ENCODE data around the gene PVALEF. TPM values are rescaled to one million over a fixed set of nuclear protein-coding genes. Genes with fewer than 3 reads are reported as not detected.

The PVALEF gene
- total RNA-seq, 1 donor from 2014 or later, result not detected

DNA sequence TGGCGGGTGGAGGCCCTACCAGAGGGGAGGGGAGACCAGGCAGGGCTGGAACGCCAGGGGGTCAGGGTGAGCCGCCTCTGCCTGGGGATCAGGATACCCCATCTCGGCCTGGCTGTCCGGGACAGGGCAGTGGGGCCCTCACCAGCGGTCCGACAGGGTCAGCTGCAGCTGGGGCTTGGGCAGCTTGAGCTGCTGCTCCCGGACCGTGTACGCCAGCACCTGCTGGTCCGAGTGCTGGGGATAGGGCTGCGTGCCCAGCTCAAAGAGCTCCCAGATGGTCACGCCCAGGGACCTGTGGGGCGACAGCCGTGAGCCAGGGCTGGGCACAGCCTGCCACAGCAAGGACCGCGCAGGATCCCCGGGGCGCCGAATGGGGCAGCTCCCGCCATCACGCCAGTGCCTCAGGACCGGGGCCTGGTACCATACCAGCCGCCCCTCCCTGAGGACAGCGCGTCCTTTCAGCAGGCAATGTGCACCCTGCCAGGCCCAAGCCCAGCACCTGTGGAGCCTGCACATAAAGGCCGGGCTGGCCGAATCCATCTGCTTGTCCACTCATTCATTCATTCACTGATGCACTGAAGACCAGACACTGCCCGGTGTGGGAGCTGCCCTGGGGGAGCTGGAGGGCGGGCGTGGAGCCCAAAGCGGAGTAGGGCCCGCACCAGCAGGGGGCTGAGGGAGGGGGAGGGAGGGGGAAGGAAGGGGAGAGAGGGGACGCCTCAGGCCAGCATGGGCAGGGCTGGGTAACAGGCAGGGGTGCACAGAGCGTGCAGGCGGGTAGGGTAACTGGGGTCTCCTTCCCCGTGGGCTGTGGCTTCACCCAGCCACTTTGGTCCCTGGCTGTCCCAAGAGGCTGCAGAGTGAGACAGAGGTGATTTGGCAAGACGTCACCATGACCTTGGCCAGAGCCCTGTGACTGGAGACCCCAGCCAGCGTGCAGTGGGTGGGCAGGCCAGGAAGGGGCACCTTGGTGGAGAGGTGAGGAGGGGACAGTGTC is 42.0 kb upstream of the PVALEF start:
- H3K4me3 ChIP-seq (ENCODE audit: low read depth, low read length), result no peak overlapping the region
- TF ChIP-seq, protein P1, sequence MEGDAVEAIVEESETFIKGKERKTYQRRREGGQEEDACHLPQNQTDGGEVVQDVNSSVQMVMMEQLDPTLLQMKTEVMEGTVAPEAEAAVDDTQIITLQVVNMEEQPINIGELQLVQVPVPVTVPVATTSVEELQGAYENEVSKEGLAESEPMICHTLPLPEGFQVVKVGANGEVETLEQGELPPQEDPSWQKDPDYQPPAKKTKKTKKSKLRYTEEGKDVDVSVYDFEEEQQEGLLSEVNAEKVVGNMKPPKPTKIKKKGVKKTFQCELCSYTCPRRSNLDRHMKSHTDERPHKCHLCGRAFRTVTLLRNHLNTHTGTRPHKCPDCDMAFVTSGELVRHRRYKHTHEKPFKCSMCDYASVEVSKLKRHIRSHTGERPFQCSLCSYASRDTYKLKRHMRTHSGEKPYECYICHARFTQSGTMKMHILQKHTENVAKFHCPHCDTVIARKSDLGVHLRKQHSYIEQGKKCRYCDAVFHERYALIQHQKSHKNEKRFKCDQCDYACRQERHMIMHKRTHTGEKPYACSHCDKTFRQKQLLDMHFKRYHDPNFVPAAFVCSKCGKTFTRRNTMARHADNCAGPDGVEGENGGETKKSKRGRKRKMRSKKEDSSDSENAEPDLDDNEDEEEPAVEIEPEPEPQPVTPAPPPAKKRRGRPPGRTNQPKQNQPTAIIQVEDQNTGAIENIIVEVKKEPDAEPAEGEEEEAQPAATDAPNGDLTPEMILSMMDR (IDR thresholded peaks at IDR 0.05; ENCODE audit: insufficient read depth, low read length, poor library complexity, severe bottlenecking), result no peak
- H3K36me3 ChIP-seq (ENCODE audit: control insufficient read depth, insufficient read depth, low read length), result no peaks in the 10 kb centered on the region
- H3K27me3 ChIP-seq (ENCODE audit: control insufficient read depth, insufficient read depth, low read length), result peaks cover 51% of the 10 kb centered on the region
- DNase-seq (ENCODE audit: low read depth), result no peak

DNA sequence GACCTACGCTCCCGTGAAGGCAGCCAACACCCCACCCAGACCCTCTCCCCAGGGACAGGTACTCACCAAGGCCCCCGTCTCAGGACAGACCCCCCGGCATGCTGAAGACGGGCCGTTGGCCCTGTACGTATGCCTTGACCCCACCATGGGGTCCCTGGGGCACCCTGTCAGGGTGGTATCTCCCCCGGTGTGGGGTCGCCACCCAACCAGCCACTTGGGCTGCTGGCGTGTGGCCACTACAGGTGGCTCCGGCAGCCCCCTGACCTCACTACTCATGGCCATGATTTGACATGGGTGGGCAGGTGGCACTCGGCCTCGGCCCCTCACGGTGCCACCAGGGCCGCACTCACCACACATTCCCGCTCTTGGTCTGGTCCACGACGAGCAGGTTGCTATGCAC is 40.9 kb upstream of the PVALEF start:
- no peak for DNase-seq (ENCODE audit: low read depth)
- H3K4me3 ChIP-seq (ENCODE audit: low read depth, low read length), result no peak overlapping the region
- peaks cover 46% of the 10 kb centered on the region for H3K27me3 ChIP-seq (ENCODE audit: control insufficient read depth, insufficient read depth, low read length)
- TF ChIP-seq, protein P1 (IDR thresholded peaks at IDR 0.05; ENCODE audit: insufficient read depth, low read length, poor library complexity, severe bottlenecking), result no peak
- no peaks in the 10 kb centered on the region for H3K36me3 ChIP-seq (ENCODE audit: control insufficient read depth, insufficient read depth, low read length)

DNA sequence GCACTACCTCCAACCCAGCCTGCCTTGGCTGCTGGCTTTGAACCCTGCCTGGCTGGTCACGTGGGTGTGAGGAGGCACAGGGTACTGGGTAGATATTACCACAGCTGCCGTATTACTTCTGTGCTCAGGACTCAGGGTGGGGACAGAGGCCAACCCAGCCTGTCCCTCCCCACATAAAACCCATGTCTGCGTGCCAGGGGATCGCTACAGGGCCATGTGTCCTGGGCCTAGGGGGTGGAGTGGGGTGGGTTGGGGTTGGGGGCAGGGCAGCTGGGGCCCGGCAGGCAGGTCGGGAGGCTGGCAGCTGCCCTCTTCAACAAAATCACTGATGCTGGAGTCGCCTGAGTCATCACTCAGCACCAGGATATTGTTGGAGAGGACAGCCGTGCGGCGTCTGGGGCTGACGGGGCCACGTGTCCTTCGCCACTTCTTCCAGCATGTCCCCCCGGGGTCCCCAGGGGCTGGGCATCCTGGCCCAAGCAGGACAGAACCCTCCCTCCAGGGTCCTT is 39.7 kb upstream of the PVALEF start:
- Histone ChIP-seq H3K27me3 (ENCODE audit: control insufficient read depth, insufficient read depth, low read length) (peaks cover 38% of the 10 kb centered on the region), H3K36me3 (ENCODE audit: control insufficient read depth, insufficient read depth, low read length) (no peaks in the 10 kb centered on the region), H3K4me3 (ENCODE audit: low read depth, low read length) (no peak overlapping the region)
- TF ChIP-seq, protein P1 (IDR thresholded peaks at IDR 0.05; ENCODE audit: insufficient read depth, low read length, poor library complexity, severe bottlenecking), result no peak
- DNase-seq (ENCODE audit: low read depth), result no peak

DNA sequence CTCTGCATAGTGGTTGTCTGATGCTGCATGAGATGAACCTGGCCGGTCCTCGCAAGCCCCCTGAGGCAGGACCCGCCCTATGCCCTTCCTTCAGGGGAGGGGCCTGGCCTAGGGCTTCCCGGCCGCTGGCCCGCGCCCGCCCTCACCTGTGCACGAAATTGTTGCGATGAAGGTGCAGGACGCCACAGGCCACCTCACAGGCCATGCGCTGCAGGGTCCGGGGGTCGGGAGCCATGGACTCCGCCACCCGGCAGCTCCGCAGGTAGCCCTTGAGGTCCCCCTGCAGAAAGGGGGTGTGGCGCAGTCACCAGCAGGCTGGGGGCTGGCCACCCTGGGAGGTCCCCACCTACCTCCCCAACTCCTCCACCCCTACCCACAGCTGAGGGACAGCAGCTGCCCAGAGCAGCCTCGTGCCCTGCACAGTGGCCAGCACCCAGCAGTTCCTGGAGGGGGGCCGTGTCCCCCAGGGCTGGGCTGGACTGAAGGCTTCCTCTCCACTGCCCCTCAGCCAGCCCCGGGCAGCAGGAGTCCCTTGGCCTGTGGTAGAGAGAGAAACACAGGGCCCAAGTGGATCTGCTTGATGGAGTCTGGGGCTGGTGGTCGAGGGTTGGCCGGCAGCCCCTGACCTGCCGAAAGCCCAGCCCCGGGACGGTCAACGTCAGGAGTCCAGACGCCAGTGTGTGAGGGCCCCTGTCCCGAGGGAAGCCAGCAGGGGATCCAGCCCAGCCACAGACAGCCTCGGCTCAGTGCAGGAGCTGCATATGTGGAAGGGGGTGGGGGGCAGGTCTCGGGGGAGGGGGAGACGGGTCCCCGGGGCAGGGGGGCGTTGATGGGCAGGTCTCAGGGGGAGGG is 38.8 kb upstream of the PVALEF start:
- TF ChIP-seq, protein P1 (IDR thresholded peaks at IDR 0.05; ENCODE audit: insufficient read depth, low read length, poor library complexity, severe bottlenecking), result no peak
- no peak for DNase-seq (ENCODE audit: low read depth)
- Histone ChIP-seq H3K4me3 (ENCODE audit: low read depth, low read length) (no peak overlapping the region), H3K36me3 (ENCODE audit: control insufficient read depth, insufficient read depth, low read length) (no peaks in the 10 kb centered on the region), H3K27me3 (ENCODE audit: control insufficient read depth, insufficient read depth, low read length) (peaks cover 30% of the 10 kb centered on the region)

DNA sequence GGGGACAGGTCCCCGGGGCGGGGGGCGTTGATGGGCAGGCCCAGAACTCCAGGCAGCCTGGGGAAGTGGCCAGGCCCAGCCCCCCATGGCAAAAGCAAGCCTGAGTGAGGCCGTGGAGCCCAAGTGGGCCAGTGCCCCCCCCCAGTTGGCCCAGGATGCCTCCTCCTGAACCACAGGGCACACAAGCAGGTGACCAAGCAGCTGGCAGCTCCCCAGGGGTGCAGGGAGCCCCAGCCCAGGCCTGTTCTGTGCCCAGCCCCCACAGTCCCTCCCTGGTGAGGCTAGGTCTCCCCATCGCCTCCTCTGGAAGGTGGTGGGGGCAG is 38.2 kb upstream of the PVALEF start:
- TF ChIP-seq, protein P1 (IDR thresholded peaks at IDR 0.05; ENCODE audit: insufficient read depth, low read length, poor library complexity, severe bottlenecking), result no peak
- no peak for DNase-seq (ENCODE audit: low read depth)
- H3K27me3 ChIP-seq (ENCODE audit: control insufficient read depth, insufficient read depth, low read length), result peaks cover 24% of the 10 kb centered on the region
- no peak overlapping the region for H3K4me3 ChIP-seq (ENCODE audit: low read depth, low read length)
- H3K36me3 ChIP-seq (ENCODE audit: control insufficient read depth, insufficient read depth, low read length), result no peaks in the 10 kb centered on the region

Measured in kidney epithelial cell (primary cell).